ENCODE data around the gene STRA6.
"Not testable (repeated sequence)": the region's sequence is repeated elsewhere in the genome, so short reads cannot be mapped to it uniquely, and the experiment has no call there.

Gene STRA6

GRCh38 chr15:74160390-74160789, 42.2 kb downstream of the STRA6 start:
- DNase-seq (ENCODE audit: low spot score), result not testable (repeated sequence)

GRCh38 chr15:74159773-74160172, 42.8 kb downstream of the STRA6 start:
- no peak for DNase-seq (ENCODE audit: low spot score)

DNA sequence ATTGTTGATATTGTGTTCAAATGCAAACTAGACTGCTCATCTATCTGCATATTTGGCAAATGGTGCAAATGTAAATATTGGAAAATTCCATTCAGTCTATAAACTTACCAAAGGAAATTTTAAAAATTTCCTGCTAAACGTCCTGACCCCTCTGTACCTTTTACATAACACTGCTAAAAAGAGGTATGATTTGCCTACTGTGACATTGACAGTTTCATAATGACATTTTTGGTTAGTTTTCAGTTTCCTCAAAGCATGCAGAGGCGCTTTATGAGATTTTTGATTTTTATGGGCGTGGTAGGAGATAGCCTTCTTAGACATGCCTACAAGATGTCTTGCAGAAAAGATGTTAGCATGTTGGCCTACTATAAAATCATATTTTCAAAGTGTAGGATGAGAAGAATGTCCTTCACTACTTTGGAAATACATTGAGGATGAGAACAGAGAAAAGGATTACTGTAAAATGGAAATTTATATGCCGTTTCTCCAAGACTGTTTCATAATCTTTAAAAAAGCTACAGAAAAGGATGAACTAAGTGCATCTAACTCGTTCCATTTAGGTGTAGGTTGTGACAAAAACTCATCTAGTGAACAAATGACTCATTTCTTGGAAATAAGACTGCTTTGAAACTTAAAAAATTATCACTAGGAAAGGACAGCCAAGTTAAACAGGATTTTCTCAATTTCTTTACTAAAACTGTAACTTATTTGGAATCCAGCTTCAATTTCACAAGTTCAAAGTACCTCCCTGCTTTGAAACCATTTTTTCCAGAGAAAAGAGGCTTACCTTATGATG, 43.5 kb downstream of the STRA6 start:
- DNase-seq (ENCODE audit: low spot score), result no peak

- no peak for DNase-seq (ENCODE audit: low spot score)
These were observed 44.4 kb downstream of the STRA6 start for GRCh38 chr15:74157868-74158827.

DNA sequence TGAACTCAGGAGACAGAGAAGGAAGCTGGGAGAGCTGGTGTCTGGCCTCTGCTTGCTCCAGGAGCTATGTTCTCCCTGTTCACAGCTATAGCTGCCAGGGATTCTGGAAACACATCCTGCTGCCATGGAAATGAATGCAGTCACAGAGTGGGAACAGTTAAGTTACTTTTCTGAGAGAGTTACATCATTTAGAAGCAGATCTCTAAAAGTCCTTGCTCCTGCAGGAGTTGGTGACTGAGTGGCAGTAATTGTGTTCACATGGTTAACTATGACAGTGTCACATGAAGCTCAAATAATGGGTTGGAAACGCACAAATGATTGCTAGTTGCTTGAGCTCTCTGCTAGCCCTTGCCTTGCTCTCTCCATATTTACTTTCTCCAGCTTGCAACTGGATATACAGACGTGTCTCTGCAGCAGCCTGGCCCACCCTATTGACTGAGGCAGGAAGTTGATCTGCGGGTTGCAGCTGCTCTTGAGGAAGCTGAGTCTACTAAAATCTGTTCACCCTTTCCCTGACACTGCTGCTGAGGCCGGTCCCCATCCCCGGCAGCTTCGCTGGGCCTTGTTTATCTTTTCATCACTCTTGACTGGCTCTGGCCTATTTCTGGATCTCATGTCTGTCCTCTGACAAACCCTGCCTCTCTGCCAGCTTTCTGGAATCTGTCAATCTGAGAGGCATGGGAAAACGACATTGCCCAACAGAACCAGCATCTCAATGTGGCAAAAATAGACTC, 45.7 kb downstream of the STRA6 start:
- DNase-seq (ENCODE audit: low spot score), result no peak

DNA sequence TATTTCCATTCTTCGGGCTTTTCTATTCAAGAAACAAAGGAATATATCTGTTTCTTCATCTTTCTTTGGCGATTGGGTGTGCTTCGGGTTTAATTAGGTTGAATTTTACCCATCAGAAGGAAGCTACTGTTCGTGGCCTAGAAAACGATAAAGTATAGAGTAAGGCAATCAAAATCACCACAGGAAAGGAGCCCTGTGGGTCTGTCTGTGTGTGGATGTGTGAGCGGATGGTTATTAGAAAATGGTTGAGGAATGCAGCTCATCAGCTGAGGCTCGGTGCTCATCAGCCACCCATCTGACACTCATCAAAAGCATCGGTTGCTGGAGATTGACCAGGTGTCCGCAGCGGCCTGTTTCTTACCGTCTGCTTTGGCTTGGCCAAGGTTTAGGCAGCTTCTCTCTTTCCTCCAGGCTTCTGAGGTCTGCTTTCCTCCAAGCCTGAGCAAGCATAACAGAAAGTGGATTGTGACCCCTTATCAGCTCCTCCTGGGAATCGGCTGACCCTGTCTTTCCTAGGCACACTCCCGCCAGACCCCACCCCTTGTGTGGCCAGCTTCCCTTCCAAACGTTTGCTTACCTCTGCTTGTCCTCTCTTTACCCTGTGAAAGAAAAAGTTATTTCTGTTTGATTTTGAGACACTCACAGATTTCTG, 46.7 kb downstream of the STRA6 start:
- DNase-seq (ENCODE audit: low spot score), result no peak

GRCh38 chr15:74147051-74147450, 55.5 kb downstream of the STRA6 start:
- no peak for DNase-seq (ENCODE audit: low spot score)

GRCh38 chr15:74146277-74146800, 56.2 kb downstream of the STRA6 start:
- DNase-seq (ENCODE audit: low spot score), result no peak

DNA sequence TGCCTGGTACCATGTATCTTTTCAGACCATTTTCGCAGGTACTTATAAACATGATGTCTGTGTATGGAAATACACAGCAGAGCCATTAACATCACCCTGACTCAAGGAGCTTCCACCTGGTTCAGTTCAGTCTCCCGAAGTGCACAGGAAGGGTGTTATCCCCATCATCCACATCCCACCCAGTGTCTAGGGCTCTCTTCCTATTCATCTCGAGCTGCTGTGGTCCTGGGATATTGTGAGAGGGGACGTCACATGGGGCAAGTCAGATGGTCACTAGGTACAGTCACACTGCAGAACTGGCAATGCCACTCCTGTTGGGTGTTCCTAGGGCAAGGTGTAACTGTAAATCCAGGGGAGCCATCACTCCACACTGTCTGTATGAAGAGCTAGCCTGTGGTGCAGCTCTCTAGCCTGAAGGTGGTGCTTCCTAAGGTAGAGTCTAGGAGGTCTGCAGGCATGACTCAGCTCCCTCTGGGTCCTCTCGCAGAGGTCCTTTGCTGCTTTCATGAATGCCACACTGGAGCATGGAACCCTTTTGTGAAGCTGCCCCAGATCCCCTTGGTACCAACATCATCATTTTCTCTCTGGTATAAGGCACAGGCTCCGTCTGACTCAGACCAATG, 58.3 kb downstream of the STRA6 start:
- DNase-seq (ENCODE audit: low spot score), result no peak

DNA sequence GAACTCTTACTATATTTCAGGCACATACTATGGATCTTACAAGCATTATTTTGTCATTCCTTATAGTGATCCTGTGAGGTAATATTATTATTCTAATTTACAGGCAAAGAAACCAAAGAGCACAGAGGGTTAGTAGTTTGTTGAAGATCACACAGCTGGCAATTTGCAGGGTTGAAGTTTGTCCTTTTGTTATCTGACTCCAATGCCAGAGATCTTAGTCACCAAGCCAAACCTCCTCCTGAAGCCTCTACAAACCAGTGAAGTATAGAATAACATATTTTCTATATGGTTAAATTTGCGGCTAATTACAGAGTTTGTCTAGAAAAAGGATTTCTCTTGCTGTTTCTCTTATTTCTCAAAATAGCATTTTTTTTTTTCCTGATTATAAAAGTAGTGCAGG, 61.0 kb downstream of the STRA6 start:
- no peak for DNase-seq (ENCODE audit: low spot score)

GRCh38 chr15:74138642-74139041, 63.9 kb downstream of the STRA6 start:
- no peak for DNase-seq (ENCODE audit: low spot score)

DNA sequence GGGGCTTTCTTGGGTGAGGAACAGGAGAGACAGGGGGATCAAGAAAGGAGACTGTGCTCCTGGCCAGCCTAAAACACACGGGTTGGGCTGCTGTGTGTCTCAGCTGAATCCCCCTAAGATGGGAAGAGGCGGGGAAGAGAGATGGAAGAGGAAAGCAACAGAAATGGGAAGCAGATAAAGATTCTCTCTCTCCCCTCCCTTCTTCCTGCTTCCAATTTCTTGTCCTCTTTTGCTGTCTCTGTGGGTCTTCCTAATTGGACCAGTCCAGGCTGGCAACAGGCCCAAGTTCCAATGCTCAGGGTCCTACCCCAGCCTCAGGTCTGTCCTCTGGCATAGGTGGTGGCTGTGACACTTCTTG, 65.1 kb downstream of the STRA6 start:
- no peak for DNase-seq (ENCODE audit: low spot score)

DNA sequence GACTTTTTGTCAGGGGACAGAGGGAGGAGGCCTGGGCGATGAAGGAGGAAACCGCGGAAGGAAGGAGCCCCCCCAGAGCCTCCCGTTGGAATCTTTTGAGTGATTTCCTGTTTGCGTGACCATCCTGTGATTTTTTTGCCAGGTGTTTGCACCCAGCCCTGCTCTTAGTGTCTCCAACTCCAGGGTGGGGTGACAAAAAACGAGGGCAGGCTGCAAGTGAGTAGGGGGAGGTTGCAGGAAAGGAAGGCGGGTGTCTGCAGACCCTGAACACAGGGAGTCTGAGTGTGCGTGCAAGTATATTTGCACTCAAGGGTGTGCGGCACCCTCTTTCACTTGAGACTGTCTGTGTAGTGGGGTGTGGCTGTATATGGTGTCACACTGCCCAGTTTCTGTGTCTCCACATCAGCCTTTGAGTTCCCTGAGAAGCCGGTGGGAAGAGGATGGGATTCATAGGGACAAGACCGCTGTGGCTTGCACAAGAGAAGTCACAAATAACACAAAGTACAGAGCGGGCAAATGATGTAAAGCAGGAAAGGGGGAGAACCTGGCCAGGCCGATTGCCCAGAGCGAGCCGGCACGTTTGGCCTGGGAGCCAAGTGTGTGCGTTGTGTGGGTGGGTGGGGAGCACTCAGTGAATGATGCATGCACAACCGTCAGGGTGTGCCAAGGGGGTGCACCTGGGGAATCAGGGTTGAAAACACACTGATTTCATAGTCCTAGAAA, 65.6 kb downstream of the STRA6 start:
- no peak for DNase-seq (ENCODE audit: low spot score)

DNA sequence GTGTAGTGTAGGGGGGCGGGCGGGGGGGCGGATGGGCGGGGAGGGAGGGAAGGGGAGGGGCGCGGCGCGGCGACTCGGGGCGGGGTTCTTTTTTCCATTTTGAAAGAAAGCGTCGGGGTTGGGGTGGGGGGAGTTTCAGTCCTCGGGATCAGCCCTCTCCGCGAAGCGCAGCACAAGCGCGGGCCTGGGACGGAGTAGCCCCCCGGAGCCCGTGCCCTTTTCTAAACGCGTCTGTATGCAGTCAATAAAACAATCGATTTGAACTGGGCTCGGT, 66.1 kb downstream of the STRA6 start:
- DNase-seq (ENCODE audit: low spot score), result no peak

DNA sequence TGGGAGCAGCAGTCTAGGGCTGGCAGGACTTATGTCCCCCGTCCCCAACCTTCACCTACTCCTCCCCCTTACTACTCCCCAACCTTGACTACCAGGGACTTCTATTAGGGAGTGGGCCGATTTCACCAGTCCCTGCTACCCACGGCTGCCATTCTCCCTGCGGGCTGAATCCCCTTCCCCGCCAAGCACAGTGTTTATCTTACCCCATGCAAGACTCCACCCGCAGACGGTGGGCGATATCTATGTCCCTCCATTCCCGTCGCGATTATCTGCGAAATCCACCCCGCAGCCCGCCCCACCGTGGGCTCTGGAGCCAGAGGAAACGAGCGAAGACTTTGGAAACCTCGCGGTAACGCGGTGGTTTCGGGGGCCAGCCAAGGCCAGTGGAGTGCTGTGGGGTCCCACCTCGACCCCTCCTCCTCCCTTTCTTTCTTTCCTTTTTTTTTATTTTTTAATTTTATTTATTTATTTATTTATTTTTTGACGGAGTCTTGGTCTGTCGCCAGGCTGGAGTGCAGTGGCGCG, 67.5 kb downstream of the STRA6 start:
- no peak for DNase-seq (ENCODE audit: low spot score)

GRCh38 chr15:74134387-74135027, 68.1 kb downstream of the STRA6 start:
- DNase-seq (ENCODE audit: low spot score), result no peak

DNA sequence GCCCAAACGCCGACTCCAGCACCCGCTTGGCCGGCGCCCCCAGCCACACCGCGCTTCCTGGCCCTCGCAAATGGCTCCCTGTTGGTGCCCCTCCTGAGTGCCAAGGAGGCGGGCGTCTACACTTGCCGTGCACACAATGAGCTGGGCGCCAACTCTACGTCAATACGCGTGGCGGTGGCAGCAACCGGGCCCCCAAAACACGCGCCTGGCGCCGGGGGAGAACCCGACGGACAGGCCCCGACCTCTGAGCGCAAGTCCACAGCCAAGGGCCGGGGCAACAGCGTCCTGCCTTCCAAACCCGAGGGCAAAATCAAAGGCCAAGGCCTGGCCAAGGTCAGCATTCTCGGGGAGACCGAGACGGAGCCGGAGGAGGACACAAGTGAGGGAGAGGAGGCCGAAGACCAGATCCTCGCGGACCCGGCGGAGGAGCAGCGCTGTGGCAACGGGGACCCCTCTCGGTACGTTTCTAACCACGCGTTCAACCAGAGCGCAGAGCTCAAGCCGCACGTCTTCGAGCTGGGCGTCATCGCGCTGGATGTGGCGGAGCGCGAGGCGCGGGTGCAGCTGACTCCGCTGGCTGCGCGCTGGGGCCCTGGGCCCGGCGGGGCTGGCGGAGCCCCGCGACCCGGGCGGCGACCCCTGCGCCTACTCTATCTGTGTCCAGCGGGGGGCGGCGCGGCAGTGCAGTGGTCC, 68.7 kb downstream of the STRA6 start:
- DNase-seq (ENCODE audit: low spot score), result no peak

DNA sequence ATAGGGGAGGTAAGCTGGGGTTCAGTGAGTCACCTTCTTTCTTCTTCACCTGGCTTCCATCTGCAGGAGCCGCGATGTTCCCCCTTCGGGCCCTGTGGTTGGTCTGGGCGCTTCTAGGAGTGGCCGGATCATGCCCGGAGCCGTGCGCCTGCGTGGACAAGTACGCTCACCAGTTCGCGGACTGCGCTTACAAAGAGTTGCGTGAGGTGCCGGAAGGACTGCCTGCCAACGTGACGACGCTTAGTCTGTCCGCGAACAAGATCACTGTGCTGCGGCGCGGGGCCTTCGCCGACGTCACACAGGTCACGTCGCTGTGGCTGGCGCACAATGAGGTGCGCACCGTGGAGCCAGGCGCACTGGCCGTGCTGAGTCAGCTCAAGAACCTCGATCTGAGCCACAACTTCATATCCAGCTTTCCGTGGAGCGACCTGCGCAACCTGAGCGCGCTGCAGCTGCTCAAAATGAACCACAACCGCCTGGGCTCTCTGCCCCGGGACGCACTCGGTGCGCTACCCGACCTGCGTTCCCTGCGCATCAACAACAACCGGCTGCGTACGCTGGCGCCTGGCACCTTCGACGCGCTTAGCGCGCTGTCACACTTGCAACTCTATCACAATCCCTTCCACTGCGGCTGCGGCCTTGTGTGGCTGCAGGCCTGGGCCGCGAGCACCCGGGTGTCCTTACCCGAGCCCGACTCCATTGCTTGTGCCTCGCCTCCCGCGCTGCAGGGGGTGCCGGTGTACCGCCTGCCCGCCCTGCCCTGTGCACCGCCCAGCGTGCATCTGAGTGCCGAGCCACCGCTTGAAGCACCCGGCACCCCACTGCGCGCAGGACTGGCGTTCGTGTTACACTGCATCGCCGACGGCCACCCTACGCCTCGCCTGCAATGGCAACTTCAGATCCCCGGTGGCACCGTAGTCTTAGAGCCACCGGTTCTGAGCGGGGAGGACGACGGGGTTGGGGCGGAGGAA, 69.6 kb downstream of the STRA6 start:
- no peak for DNase-seq (ENCODE audit: low spot score)
